ENCODE results near the gene ATXN2.
A peak's percentile ranks its signal among the peaks of the same experiment; 100 is the strongest.

The ATXN2 gene

DNA sequence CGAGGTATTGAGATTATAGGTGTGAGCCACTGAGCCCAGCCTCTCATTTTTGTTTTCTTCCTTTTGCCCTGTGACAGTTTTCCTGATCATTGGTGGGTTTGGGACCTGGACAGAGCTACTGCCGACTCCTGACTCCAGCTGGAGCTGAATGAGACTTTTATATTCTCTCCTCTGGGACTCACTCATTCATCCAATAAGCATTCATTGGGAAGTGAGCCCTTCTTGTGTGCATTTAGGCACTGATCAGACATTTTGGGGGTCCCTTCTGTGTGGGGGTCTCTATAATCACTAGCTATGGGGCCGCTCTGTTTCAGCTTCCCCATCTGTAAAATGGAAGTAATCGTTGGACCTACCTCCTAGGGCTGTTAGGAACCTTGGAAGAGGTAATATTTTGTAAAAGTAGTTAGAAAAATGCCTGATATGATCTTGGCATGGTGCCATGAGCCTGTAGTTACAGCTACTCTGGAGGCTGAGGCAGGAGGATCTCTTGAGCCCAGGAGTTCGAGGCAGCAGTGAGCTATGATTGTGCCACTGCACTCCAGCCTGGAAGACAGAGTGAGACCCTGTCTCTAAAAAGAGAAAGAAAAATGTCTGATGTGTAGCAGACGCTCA, 186.2 kb downstream of the ATXN2 start:
- no peak for ATAC-seq
- TF ChIP-seq PPARA (CRISPR knock-in tag; IDR thresholded peaks at IDR 0.05; ENCODE audit: borderline replicate concordance): no peak
- TF ChIP-seq, protein P1, sequence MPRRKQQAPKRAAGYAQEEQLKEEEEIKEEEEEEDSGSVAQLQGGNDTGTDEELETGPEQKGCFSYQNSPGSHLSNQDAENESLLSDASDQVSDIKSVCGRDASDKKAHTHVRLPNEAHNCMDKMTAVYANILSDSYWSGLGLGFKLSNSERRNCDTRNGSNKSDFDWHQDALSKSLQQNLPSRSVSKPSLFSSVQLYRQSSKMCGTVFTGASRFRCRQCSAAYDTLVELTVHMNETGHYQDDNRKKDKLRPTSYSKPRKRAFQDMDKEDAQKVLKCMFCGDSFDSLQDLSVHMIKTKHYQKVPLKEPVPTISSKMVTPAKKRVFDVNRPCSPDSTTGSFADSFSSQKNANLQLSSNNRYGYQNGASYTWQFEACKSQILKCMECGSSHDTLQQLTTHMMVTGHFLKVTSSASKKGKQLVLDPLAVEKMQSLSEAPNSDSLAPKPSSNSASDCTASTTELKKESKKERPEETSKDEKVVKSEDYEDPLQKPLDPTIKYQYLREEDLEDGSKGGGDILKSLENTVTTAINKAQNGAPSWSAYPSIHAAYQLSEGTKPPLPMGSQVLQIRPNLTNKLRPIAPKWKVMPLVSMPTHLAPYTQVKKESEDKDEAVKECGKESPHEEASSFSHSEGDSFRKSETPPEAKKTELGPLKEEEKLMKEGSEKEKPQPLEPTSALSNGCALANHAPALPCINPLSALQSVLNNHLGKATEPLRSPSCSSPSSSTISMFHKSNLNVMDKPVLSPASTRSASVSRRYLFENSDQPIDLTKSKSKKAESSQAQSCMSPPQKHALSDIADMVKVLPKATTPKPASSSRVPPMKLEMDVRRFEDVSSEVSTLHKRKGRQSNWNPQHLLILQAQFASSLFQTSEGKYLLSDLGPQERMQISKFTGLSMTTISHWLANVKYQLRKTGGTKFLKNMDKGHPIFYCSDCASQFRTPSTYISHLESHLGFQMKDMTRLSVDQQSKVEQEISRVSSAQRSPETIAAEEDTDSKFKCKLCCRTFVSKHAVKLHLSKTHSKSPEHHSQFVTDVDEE (CRISPR knock-in tag; IDR thresholded peaks at IDR 0.05): no peak
- TF ChIP-seq BACH2 (CRISPR knock-in tag; IDR thresholded peaks at IDR 0.05; ENCODE audit: borderline replicate concordance): no peak
- no peak for TF ChIP-seq ESRRG (CRISPR knock-in tag; IDR thresholded peaks at IDR 0.05)
- TF ChIP-seq RARB (CRISPR knock-in tag; IDR thresholded peaks at IDR 0.05): no peak
- TF ChIP-seq GLIS3 (CRISPR knock-in tag; IDR thresholded peaks at IDR 0.05): no peak
- no peak for TF ChIP-seq OSR1 (CRISPR knock-in tag; IDR thresholded peaks at IDR 0.05)
- TF ChIP-seq SNAI2 (CRISPR knock-in tag; IDR thresholded peaks at IDR 0.05): no peak
- TF ChIP-seq CSDC2 (CRISPR knock-in tag; IDR thresholded peaks at IDR 0.05): no peak
- TF ChIP-seq ARNTL (CRISPR knock-in tag; IDR thresholded peaks at IDR 0.05; ENCODE audit: borderline replicate concordance, low read depth): no peak
- TF ChIP-seq ISL1 (CRISPR knock-in tag; IDR thresholded peaks at IDR 0.05): no peak
- TF ChIP-seq TCF4 (CRISPR knock-in tag; IDR thresholded peaks at IDR 0.05; ENCODE audit: borderline replicate concordance): no peak
- TF ChIP-seq ZNF565 (CRISPR knock-in tag; conservative IDR thresholded peaks at IDR 0.05; ENCODE audit: low read depth): no peak
- TF ChIP-seq, protein P2, sequence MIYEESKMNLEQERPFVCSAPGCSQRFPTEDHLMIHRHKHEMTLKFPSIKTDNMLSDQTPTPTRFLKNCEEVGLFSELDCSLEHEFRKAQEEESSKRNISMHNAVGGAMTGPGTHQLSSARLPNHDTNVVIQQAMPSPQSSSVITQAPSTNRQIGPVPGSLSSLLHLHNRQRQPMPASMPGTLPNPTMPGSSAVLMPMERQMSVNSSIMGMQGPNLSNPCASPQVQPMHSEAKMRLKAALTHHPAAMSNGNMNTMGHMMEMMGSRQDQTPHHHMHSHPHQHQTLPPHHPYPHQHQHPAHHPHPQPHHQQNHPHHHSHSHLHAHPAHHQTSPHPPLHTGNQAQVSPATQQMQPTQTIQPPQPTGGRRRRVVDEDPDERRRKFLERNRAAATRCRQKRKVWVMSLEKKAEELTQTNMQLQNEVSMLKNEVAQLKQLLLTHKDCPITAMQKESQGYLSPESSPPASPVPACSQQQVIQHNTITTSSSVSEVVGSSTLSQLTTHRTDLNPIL (CRISPR knock-in tag; IDR thresholded peaks at IDR 0.05; ENCODE audit: low read depth): no peak
- TF ChIP-seq, protein P3, sequence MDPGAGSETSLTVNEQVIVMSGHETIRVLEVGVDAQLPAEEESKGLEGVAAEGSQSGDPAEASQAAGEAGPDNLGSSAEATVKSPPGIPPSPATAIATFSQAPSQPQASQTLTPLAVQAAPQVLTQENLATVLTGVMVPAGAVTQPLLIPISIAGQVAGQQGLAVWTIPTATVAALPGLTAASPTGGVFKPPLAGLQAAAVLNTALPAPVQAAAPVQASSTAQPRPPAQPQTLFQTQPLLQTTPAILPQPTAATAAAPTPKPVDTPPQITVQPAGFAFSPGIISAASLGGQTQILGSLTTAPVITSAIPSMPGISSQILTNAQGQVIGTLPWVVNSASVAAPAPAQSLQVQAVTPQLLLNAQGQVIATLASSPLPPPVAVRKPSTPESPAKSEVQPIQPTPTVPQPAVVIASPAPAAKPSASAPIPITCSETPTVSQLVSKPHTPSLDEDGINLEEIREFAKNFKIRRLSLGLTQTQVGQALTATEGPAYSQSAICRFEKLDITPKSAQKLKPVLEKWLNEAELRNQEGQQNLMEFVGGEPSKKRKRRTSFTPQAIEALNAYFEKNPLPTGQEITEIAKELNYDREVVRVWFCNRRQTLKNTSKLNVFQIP (CRISPR knock-in tag; IDR thresholded peaks at IDR 0.05; ENCODE audit: borderline replicate concordance, low read depth): no peak
- no peak for TF ChIP-seq ZFP3 (CRISPR knock-in tag; IDR thresholded peaks at IDR 0.05)
- TF ChIP-seq ZC3H10 (CRISPR knock-in tag; IDR thresholded peaks at IDR 0.05): no peak

DNA sequence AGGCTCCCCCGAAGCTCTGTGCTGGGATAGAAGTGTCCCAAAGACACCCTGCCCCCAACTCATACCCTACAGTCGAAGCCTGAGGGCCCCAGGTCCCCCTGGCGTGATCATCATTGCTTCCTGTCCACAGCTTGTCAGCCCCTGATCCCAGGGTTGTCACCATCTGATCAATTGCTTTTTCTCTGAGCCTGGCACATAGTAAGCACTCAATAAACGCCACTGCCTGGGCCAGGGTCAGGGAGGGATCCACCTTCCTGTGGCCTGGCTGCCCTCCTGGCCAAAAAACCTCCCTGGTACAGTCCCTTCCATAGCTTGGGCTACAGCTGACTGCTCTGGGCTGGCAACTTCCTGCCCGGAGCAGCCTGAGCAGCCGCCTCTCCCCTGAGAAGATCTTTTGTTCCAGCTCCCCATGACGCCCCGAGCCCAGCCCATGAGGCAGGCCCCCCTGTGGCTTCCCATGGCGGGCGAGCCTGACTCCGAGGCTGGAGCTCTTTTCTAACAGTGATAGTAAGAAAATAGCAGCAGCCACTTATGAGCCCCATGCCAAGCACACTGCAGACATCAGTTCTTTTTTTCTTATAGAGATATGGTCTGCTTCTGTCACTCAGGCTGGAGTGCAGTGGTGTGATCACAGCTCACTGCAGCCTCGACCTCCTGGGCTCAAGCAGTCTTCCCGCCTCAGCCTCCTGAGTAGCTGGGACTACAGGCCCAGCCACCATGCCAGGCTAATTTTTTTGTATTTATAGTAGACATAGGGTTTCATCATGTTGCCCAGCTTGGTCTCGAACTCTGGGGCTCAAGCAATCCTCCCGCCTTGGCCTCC, 186.9 kb downstream of the ATXN2 start:
- TF ChIP-seq RARB (CRISPR knock-in tag; IDR thresholded peaks at IDR 0.05) (no peak), CSDC2 (CRISPR knock-in tag; IDR thresholded peaks at IDR 0.05) (no peak), ZFP3 (CRISPR knock-in tag; IDR thresholded peaks at IDR 0.05) (no peak), BACH2 (CRISPR knock-in tag; IDR thresholded peaks at IDR 0.05; ENCODE audit: borderline replicate concordance) (no peak), ZNF8 (CRISPR knock-in tag; IDR thresholded peaks at IDR 0.05) (no peak), ESRRG (CRISPR knock-in tag; IDR thresholded peaks at IDR 0.05) (no peak), PPARA (CRISPR knock-in tag; IDR thresholded peaks at IDR 0.05; ENCODE audit: borderline replicate concordance) (no peak), SNAI2 (CRISPR knock-in tag; IDR thresholded peaks at IDR 0.05) (no peak), OSR1 (CRISPR knock-in tag; IDR thresholded peaks at IDR 0.05) (no peak), ZC3H10 (CRISPR knock-in tag; IDR thresholded peaks at IDR 0.05) (no peak), ZNF70 (CRISPR knock-in tag; IDR thresholded peaks at IDR 0.05) (no peak), ISL1 (CRISPR knock-in tag; IDR thresholded peaks at IDR 0.05) (no peak), ZFP30 (CRISPR knock-in tag; IDR thresholded peaks at IDR 0.05) (no peak)
- TF ChIP-seq, protein P4, sequence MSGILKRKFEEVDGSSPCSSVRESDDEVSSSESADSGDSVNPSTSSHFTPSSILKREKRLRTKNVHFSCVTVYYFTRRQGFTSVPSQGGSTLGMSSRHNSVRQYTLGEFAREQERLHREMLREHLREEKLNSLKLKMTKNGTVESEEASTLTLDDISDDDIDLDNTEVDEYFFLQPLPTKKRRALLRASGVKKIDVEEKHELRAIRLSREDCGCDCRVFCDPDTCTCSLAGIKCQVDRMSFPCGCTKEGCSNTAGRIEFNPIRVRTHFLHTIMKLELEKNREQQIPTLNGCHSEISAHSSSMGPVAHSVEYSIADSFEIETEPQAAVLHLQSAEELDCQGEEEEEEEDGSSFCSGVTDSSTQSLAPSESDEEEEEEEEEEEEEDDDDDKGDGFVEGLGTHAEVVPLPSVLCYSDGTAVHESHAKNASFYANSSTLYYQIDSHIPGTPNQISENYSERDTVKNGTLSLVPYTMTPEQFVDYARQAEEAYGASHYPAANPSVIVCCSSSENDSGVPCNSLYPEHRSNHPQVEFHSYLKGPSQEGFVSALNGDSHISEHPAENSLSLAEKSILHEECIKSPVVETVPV (CRISPR knock-in tag; IDR thresholded peaks at IDR 0.05): no peak
- TF ChIP-seq, protein P2 (CRISPR knock-in tag; IDR thresholded peaks at IDR 0.05; ENCODE audit: low read depth): no peak
- ATAC-seq: peak; percentile 1; the same call in 2 of the 3 replicates
